Measurements from ENCODE around the gene TP53TG5.

GRCh38 chr20:45339799-45340198, 38.3 kb downstream of the TP53TG5 start:
- TF ChIP-seq CTCF (IDR thresholded peaks at IDR 0.05) (no peak), POLR2A (IDR thresholded peaks at IDR 0.05) (no peak), POLR2AphosphoS5 (IDR thresholded peaks at IDR 0.05) (no peak)

Data from breast epithelium (tissue), 3 donors.